ENCODE data around the gene PLCB2.

- TF ChIP-seq EZH2 (IDR thresholded peaks at IDR 0.05; ENCODE audit: low read length) (no peak), CTCF (optimal IDR thresholded peaks at IDR 0.05 in 1 of 3, IDR thresholded peaks at IDR 0.05 in 1 of 3, conservative IDR thresholded peaks at IDR 0.05 in 1 of 3; ENCODE audit: extremely low read depth in 1 of 3, insufficient read depth in 2 of 3, low read length in 3 of 3) (no peak)
Measured at GRCh38 chr15:40298216-40298935, 9.4 kb downstream of the PLCB2 start.

Measured in keratinocyte (primary cell).